Body of pancreas (tissue), 4 donors: ENCODE measurements around the gene VWA8. TPM values are rescaled to one million over a fixed set of nuclear protein-coding genes. Genes with fewer than 3 reads are reported as not detected.
"Not testable (repeated sequence)": the region's sequence is repeated elsewhere in the genome, so short reads cannot be mapped to it uniquely, and the experiment has no call there.

Experiments
- ATAC-seq: fragments of 150-250 bp; one replicate; pipeline ENCODE4 v1.9.1; 2016
- DNase-seq, 4 donors: peaks; one replicate each; pipeline ENCODE4 v3.0.0-alpha.2; 2019
- H3K27ac ChIP-seq, 4 donors: fragments of 200-600 bp; sonication (generic); 1 replicate in 3 of 4; 2 replicates in 1 of 4; pipeline versions ENCODE4 v1.5.1 to v1.6.1; 2016 to 2019; ENCODE audit warnings: mild to moderate bottlenecking in 1 of 4, mixed read lengths in 1 of 4, moderate library complexity in 1 of 4
- H3K27me3 ChIP-seq, 2 donors: fragments of 200-600 bp; sonication (generic); one replicate each; pipeline ENCODE4 v1.6.0; 2016; ENCODE audit warnings: mild to moderate bottlenecking in 1 of 2
- H3K36me3 ChIP-seq, 2 donors: fragments of 200-600 bp; sonication (generic); replicated peaks in 1 of 2; 2 replicates each; pipeline ENCODE4 v1.5.1; 2016; ENCODE audit warnings: low read depth in 2 of 2; ENCODE audit not compliant: insufficient read depth in 1 of 2
- H3K4me1 ChIP-seq: fragments of 200-600 bp; sonication (generic); one replicate; pipeline ENCODE4 v1.6.0; 2016
- H3K4me3 ChIP-seq, 2 donors: fragments of 200-600 bp; sonication (generic); 1 replicate in 1 of 2; 2 replicates in 1 of 2; pipeline ENCODE4 v1.5.1; 2016 to 2019
- H3K9me3 ChIP-seq, 3 donors: fragments of 200-600 bp; sonication (generic); 1 replicate in 2 of 3; 2 replicates in 1 of 3; pipeline ENCODE4 v1.5.1; 2016
- CTCF ChIP-seq, 7 experiments: fragments of 450-650 bp in 4 of 7; fragments of 200-600 bp in 3 of 7; sonication (generic) in 3 of 7; IDR thresholded peaks; one replicate each; pipeline ENCODE4 v1.5.1; 2016 to 2019; ENCODE audit warnings: antibody characterized with exemption in 7 of 7
- POLR2A ChIP-seq, 3 donors: fragments of 450-650 bp; IDR thresholded peaks; one replicate each; pipeline ENCODE4 v1.6.1; 2016; ENCODE audit warnings: antibody characterized with exemption in 3 of 3, mild to moderate bottlenecking in 2 of 3
- WGBS, 2 donors: methylation state at CpG; one replicate each; pipeline ENCODE4 v1.1.5; 2017; 5-methylcytosine and 5-hydroxymethylcytosine counted together
- intact Hi-C: fragments of 100-400 bp; cut with DNase I; formaldehyde crosslinking; loops from one replicate; pipeline ENCODE4 v1.15.1; 2023
- total RNA-seq, 2 donors: library from RNA; depleted of rRNA; stranded (reverse); fragments of >200 nt; gene quantifications; one replicate each; pipeline ENCODE4 v1.1.0, GENCODE V29; 2016

The VWA8 gene
- total RNA-seq, 2 donors from 2014 or later, result 15.8 to 29.3 TPM

GRCh38 chr13:41880966-41881365 is 79.9 kb downstream of the VWA8 start:
- Histone ChIP-seq H3K27me3 (no peaks in the 10 kb centered on the region), H3K4me3 (no peak overlapping the region), H3K4me1 (no peaks in the 10 kb centered on the region), H3K27ac (no peak overlapping the region), H3K36me3 (no peaks in the 10 kb centered on the region), H3K9me3 (no peaks in the 10 kb centered on the region)
- no peak for ATAC-seq
- WGBS, 2 donors, result 96 to 100% methylated on average over 1 of the region's 1 CpG
- intact Hi-C loops, result no loop called here
- TF ChIP-seq CTCF (IDR thresholded peaks at IDR 0.05), result no peak
- TF ChIP-seq POLR2A (IDR thresholded peaks at IDR 0.05), result no peak
- no peak for DNase-seq

- peaks cover 0 to 3% of the 10 kb centered on the region in 2 donors for H3K36me3 ChIP-seq
- ATAC-seq (no peak), DNase-seq (peak in 1 of 4 donors; percentile 4)
- no peak overlapping the region for H3K4me3 ChIP-seq
- no peaks in the 10 kb centered on the region for H3K4me1 ChIP-seq
- no peaks in the 10 kb centered on the region for H3K27me3 ChIP-seq
- no peak for TF ChIP-seq CTCF (IDR thresholded peaks at IDR 0.05)
- TF ChIP-seq POLR2A (IDR thresholded peaks at IDR 0.05), result no peak
- WGBS, 2 donors, result 68 to 89% methylated on average over 4 of the region's 4 CpGs
- no peaks in the 10 kb centered on the region for H3K9me3 ChIP-seq
- intact Hi-C loops, result no loop called here
- no peak overlapping the region for H3K27ac ChIP-seq
Observed at GRCh38 chr13:41864658-41865057, 96.3 kb downstream of the VWA8 start.

GRCh38 chr13:41862659-41863058 is 98.2 kb downstream of the VWA8 start:
- H3K36me3 ChIP-seq, H3K9me3 ChIP-seq, DNase-seq, H3K27me3 ChIP-seq, H3K27ac ChIP-seq, H3K4me1 ChIP-seq, ATAC-seq, intact Hi-C loops, H3K4me3 ChIP-seq: not testable (repeated sequence)

GRCh38 chr13:41859565-41859964 is 101.3 kb downstream of the VWA8 start:
- DNase-seq (no peak), ATAC-seq (no peak)
- no peaks in the 10 kb centered on the region for H3K4me1 ChIP-seq
- H3K27me3 ChIP-seq, result no peaks in the 10 kb centered on the region
- no peak overlapping the region for H3K4me3 ChIP-seq
- no peaks in the 10 kb centered on the region for H3K9me3 ChIP-seq
- WGBS, 2 donors, result 67 to 79% methylated on average over 1 of the region's 1 CpG
- TF ChIP-seq POLR2A (IDR thresholded peaks at IDR 0.05) (no peak), CTCF (IDR thresholded peaks at IDR 0.05) (no peak)
- intact Hi-C loops, result no loop called here
- peaks cover 0 to 3% of the 10 kb centered on the region in 2 donors for H3K36me3 ChIP-seq
- H3K27ac ChIP-seq, result no peak overlapping the region

- TF ChIP-seq CTCF (IDR thresholded peaks at IDR 0.05), result no peak
- TF ChIP-seq POLR2A (IDR thresholded peaks at IDR 0.05), result no peak
- Histone ChIP-seq H3K9me3 (no peaks in the 10 kb centered on the region), H3K4me3 (no peak overlapping the region), H3K4me1 (no peaks in the 10 kb centered on the region), H3K27me3 (no peaks in the 10 kb centered on the region), H3K27ac (no peak overlapping the region), H3K36me3 (no peaks in the 10 kb centered on the region)
- WGBS, 2 donors, result 71 to 81% methylated on average over 5 of the region's 5 CpGs
- ATAC-seq (no peak), DNase-seq (no peak)
- intact Hi-C loops, result no loop called here
Observed at GRCh38 chr13:41858780-41859179, 102.1 kb downstream of the VWA8 start.
